ENCODE results near the gene GPC6.

The GPC6 gene

GRCh38 chr13:93268327-93269028 lies 41.9 kb downstream of the GPC6 start:
- no peak for DNase-seq (ENCODE audit: low read depth in 2 of 3, low spot score in 2 of 3)

- no peak for DNase-seq (ENCODE audit: low read depth in 2 of 3, low spot score in 2 of 3)
Observed at GRCh38 chr13:93270769-93271742, 44.4 kb downstream of the GPC6 start.

GRCh38 chr13:93279982-93280381 lies 53.4 kb downstream of the GPC6 start:
- no peak for DNase-seq (ENCODE audit: low read depth in 2 of 3, low spot score in 2 of 3)

GRCh38 chr13:93280688-93281087 lies 54.1 kb downstream of the GPC6 start:
- DNase-seq (ENCODE audit: low read depth in 2 of 3, low spot score in 2 of 3): no peak

- no peak for DNase-seq (ENCODE audit: low read depth in 2 of 3, low spot score in 2 of 3)
Observed at GRCh38 chr13:93283255-93283654, 56.6 kb downstream of the GPC6 start.

- DNase-seq (ENCODE audit: low read depth in 2 of 3, low spot score in 2 of 3): no peak
Observed at GRCh38 chr13:93284064-93284463, 57.5 kb downstream of the GPC6 start.

GRCh38 chr13:93286047-93286446 lies 59.4 kb downstream of the GPC6 start:
- DNase-seq (ENCODE audit: low read depth in 2 of 3, low spot score in 2 of 3): no peak

GRCh38 chr13:93289053-93289452 lies 62.4 kb downstream of the GPC6 start:
- no peak for DNase-seq (ENCODE audit: low read depth in 2 of 3, low spot score in 2 of 3)

GRCh38 chr13:93289842-93290241 lies 63.2 kb downstream of the GPC6 start:
- DNase-seq (ENCODE audit: low read depth in 2 of 3, low spot score in 2 of 3): no peak

GRCh38 chr13:93290503-93290902 lies 63.9 kb downstream of the GPC6 start:
- no peak for DNase-seq (ENCODE audit: low read depth in 2 of 3, low spot score in 2 of 3)

- no peak for DNase-seq (ENCODE audit: low read depth in 2 of 3, low spot score in 2 of 3)
Observed at GRCh38 chr13:93292366-93292765, 65.8 kb downstream of the GPC6 start.

- no peak for DNase-seq (ENCODE audit: low read depth in 2 of 3, low spot score in 2 of 3)
Observed at GRCh38 chr13:93293710-93294109, 67.1 kb downstream of the GPC6 start.

GRCh38 chr13:93296584-93296983 lies 70.0 kb downstream of the GPC6 start:
- no peak for DNase-seq (ENCODE audit: low read depth in 2 of 3, low spot score in 2 of 3)

GRCh38 chr13:93298713-93299112 lies 72.1 kb downstream of the GPC6 start:
- no peak for DNase-seq (ENCODE audit: low read depth in 2 of 3, low spot score in 2 of 3)

- no peak for DNase-seq (ENCODE audit: low read depth in 2 of 3, low spot score in 2 of 3)
Observed at GRCh38 chr13:93304134-93304533, 77.5 kb downstream of the GPC6 start.

- DNase-seq (ENCODE audit: low read depth in 2 of 3, low spot score in 2 of 3): no peak
Observed at GRCh38 chr13:93304868-93305613, 78.4 kb downstream of the GPC6 start.

- no peak for DNase-seq (ENCODE audit: low read depth in 2 of 3, low spot score in 2 of 3)
Observed at GRCh38 chr13:93305886-93306285, 79.3 kb downstream of the GPC6 start.

- DNase-seq (ENCODE audit: low read depth in 2 of 3, low spot score in 2 of 3): no peak
Observed at GRCh38 chr13:93307136-93307535, 80.5 kb downstream of the GPC6 start.

- DNase-seq (ENCODE audit: low read depth in 2 of 3, low spot score in 2 of 3): no peak
Observed at GRCh38 chr13:93307651-93308050, 81.0 kb downstream of the GPC6 start.

- no peak for DNase-seq (ENCODE audit: low read depth in 2 of 3, low spot score in 2 of 3)
Observed at GRCh38 chr13:93309886-93310523, 83.4 kb downstream of the GPC6 start.

GRCh38 chr13:93316841-93317240 lies 90.2 kb downstream of the GPC6 start:
- DNase-seq (ENCODE audit: low read depth in 2 of 3, low spot score in 2 of 3): no peak
